NCI-H2227 (cell line): ENCODE results near the gene ZNF407.

Experiments used
- DNase-seq: peaks from one replicate; lab custom pipeline; 2025; ENCODE audit not compliant: unreplicated experiment; lab: John Stamatoyannopoulos, UW

The ZNF407 gene

DNA sequence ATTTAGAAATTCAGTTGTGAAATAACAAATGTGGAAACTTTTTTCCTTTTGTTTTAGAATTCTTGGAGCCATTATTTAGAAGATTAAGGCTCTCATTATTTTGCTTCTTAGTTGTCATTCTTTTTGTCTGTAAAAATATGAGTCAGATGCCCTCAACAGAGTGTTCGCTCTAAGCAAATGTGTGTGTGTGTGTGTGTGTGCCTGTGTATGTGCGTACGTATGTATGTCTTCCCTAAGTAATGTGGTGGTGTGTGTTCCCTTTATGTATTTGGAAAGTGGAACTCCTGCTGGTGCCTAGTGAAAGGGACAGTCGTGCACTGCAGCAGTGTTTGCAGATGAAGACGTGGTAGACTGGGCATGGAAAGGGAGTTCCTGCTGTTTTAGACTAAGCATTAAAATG lies 27.5 kb downstream of the ZNF407 start:
- DNase-seq = no peak

DNA sequence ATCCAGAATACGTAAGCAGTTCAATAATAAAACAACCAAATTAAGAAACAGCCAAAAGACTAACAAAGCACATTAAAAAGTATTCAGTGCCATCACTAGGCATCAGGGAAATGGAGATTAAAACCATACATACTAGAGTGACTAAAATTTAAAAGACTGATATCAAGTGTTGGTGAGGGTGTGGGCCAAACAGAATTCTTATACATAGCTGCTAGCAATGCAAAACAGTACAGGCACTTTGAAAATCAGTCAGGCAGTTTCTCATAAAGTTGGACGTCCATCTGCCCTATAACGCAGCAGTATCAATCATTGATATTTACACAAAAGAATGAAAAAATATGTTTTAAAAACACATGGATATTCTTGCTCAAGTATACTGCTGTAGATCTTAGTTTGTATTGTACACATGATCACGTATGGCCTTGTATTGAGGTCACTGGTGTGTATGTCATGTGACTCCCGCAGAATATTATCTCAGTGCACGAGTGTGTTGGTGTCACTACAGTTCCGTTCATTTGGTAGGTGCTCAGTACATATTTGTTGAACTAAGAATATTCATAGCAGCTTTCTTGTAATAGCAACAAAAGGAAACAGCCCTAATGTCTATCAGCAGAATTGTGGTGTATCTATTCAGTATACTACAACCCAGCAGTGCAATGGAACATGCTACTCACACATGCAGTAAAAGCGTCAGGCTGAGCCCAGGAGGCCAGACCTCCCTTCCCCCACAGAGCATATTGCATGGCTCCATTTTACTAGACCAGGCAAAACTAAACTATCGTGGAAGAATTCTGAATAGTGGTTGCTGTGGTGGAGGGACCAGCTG lies 28.6 kb downstream of the ZNF407 start:
- DNase-seq = no peak

DNA sequence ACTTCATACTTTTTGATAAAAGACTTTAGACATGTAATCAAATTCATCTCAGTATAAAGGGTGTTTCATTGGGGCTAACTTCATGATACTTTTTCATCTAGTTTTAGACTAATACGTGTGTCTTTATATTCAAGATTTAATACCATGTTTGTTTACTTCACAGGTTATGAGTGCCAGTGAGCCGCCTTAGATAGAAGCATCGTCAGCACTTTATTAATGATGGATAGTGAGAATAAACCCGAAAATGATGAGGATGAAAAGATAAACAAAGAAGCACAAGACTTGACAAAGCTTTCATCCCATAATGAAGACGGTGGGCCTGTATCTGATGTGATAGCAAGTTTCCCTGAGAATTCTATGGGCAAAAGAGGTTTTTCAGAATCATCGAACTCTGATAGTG lies 33.1 kb downstream of the ZNF407 start:
- no peak for DNase-seq

DNA sequence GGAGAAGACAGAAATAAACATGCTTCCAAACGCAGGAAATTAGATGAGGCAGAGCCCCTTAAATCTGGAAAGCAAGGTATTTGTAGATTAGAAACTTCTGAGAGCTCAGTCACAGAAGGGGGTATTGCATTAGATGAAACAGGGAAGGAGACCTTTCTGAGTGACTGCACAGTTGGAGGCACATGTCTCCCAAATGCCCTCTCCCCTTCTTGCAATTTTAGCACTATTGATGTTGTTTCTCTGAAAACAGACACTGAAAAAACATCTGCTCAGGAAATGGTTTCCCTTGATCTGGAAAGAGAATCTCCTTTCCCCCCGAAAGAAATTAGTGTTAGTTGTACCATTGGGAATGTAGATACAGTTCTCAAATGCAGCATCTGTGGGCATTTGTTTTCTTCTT lies 33.5 kb downstream of the ZNF407 start:
- DNase-seq = no peak

DNA sequence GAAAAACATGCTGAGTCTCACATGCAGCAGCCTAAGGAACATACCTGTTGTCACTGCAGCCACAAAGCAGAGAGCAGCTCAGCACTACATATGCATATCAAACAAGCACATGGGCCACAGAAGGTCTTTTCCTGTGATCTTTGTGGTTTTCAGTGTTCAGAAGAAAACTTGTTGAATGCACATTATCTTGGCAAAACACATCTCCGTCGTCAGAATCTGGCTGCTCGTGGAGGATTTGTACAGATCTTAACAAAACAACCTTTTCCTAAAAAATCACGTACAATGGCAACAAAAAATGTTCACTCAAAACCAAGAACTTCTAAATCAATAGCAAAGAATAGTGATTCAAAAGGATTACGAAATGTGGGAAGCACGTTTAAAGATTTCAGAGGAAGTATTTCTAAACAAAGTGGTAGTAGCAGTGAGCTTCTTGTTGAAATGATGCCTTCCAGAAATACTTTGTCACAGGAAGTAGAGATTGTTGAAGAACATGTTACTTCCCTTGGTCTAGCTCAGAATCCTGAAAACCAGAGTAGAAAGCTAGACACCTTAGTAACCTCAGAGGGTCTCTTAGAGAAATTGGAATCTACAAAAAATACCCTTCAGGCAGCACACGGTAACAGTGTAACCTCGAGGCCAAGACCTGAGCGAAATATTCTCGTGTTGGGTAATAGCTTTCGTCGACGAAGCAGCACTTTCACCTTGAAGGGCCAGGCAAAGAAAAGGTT lies 34.1 kb downstream of the ZNF407 start:
- no peak for DNase-seq

DNA sequence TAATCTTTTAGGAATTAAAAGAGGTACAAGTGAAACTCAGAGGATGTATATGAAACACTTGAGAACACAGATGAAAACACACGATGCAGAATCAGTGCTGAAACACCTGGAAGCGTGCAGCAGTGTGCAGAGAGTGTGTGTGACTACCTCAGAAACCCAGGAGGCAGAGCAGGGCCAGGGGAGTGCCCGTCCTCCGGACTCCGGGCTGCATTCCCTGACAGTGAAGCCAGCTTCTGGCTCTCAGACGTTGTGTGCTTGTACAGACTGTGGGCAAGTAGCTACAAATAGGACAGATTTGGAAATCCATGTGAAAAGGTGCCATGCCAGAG lies 34.6 kb downstream of the ZNF407 start:
- DNase-seq = no peak

DNA sequence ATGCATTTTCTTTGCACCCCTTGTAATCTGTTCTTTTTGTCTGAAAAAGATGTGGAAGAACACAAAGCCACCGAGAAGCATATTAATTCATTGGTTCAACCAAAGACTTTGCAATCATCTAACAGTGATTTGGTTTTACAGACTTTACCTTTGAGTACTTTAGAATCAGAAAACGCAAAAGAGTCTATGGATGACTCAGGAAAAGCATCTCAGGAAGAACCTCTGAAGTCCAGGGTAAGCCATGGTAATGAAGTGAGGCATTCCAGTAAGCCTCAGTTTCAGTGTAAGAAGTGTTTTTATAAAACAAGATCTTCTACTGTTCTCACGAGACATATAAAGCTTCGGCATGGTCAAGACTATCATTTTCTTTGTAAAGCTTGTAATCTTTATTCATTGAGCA lies 35.2 kb downstream of the ZNF407 start:
- DNase-seq = no peak

DNA sequence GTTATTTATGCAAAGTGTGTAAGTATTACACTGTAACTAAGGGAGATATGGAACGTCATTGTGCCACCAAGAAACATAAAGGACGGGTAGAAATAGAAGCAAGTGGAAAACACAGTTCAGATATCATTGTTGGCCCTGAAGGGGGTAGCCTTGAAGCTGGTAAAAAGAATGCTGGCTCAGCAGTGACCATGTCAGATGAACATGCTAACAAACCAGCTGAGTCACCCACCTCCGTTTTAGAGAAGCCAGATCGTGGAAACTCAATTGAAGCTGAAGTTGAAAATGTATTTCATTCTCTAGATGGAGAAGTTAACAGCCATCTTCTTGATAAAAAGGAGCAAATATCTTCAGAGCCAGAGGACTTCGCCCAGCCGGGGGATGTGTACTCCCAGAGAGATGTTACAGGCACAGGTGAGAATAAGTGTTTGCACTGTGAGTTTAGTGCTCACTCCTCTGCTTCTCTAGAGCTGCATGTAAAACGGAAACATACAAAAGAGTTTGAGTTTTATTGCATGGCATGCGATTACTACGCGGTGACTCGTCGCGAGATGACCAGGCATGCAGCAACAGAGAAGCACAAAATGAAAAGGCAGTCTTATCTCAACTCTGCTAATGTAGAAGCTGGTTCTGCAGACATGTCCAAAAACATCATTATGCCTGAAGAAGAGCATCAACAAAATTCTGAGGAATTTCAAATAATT lies 36.1 kb downstream of the ZNF407 start:
- DNase-seq = no peak

DNA sequence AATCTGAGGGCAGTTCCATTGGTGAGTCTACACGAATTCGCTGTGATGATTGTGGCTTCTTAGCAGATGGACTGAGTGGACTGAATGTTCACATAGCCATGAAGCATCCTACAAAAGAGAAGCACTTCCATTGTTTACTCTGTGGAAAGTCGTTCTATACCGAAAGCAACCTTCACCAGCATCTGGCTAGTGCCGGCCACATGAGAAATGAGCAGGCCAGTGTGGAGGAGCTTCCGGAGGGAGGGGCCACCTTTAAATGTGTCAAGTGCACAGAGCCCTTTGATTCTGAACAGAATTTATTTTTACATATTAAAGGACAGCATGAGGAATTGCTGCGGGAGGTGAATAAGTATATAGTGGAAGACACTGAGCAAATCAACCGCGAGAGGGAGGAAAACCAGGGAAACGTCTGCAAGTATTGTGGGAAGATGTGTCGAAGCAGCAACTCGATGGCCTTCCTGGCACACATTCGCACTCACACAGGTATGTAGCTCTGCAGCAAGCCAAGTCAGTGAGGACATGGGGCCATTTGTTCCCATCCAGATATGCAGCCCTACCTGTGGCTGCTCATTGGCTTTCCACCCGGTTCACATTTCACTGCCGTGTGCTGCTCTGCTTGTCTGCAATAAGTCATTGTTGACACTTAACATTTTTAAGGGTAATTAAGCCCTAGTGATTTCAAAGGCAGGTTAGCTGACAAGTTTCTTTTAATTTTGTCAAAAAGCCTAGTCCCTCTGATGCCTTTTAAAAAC lies 37.7 kb downstream of the ZNF407 start:
- no peak for DNase-seq

DNA sequence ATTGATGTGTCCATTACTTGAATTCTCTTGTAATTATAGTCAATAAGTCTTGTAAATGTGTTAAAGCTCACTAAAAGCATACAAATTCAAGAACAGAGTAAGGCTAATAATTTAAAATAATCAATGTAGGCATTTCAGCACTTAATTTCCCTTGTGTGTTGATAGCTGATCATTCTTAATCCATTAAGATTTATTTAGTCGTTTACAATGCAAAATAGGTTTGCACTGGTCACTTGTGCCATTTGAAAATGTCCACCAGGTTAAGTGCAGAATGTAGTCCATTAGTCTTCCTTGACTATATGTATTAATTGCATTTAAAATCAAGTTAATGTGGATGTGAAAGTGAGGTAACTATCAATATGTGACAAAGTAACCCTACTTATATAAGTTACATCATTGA lies 39.4 kb downstream of the ZNF407 start:
- DNase-seq = no peak

DNA sequence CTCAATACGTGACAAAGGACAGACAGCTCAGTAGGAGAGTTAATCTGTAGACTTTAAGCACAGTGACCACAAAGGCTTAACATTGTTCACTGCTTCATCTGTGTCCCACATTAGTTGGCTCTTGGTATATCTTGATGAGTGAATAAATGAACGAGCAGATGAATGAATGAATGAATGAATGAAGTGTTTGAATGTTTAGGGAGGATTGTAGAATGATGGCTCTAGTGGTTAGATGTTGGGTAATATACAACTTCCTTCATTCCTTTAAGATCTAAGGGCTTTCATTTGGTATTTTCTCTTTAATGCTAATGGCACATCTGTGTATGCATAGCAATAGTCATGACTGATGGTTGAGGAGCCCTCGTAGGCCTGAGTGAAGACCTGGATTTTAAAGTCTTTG lies 40.5 kb downstream of the ZNF407 start:
- DNase-seq = no peak

DNA sequence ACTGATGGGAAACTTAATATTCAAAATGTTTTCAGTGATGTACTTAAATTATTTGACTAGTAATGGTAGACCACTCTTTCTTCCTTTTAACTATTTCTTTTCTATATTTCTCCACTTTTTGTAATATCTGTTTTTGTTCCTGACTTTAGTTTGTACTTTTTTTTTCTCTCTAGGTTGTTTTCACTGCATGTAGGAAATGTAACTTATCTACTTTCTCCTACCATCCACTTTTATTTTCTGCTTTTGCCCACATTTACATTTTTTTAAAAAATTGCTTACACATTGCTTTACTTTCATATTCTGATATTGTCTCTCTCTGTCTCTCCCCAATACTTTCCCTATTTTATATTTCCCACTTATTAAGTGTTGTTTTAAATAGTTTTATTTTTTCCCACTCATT lies 47.0 kb downstream of the ZNF407 start:
- DNase-seq = no peak

DNA sequence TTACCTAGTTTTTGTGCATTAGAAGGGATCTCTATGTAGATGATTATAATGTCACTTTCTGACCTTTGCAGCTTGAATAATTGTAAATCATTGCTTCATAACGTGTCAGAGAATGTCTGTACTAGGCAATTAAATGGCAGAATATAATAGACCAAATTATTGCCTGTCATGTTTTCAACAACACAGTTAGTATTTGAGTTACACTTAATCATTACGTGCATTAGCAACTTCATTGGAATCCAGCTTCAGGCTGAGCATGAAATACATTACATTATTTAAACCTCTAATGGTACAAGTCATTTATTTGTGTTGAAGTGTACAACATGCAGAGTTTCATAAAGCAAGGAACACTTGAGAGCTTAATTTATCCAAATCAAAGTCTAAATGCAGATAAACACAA lies 48.0 kb downstream of the ZNF407 start:
- DNase-seq = peak; percentile 42

DNA sequence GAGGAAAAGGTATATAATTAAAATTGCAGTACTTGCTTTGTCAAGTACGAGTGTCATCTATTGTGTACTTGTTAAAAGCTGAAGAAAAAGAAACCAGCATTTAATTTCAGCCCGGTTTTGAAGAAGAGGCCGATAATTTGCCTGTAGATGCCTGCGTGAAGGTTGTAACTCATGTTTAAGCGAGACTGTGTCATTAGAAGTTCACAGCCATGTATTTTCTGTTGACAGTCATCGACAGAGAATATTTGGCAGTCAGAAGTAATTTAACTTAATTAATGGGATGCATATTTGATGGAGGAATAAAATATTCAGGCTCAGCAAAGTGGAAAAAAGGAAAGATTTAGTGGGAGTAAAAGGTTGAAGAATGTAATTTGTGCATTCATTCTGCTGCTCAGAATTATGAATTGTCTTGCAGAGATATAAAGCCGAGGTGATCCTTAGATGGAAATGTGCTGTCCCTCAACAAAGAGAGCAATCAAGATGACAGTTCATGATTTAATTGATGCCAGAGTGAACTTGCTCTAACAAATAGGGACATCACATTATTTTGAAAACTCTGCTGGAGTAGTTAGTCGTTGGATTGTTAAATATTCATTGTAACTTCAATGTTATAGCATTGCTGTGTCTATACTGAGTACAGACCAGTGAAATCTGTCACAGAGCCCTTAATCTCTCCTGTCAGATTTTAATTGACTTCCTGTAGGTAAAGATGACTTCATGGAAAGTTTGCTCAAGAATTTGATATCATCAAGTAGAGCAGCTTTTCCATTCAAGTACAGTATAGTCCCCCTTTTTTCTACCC lies 53.9 kb downstream of the ZNF407 start:
- no peak for DNase-seq

DNA sequence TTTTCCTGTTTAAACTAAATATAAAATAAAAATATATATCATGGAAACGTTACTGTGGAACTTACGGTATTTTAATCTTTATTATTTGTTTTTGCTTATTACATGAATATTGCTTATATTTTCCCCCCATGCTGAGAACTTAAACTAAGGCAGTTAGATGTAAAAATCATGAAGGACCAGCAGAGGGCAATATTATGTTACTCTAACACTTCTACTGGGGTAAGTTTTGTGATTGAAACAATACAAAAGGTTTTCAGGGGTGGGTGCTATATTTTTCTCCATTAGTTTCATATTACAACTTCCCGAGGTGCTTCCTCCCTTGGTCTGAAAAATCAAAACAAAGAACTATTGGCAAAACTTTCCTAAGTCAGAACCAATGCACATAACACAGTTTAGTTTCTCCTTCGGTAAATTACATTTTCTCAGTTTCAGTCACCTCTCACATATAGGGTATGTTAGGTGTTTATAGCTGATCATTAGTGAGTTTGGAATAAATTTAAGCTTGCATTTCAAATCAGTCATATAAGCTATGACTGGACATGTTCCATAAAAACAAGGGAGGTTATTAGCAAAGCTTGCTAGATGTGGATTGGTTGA lies 54.8 kb downstream of the ZNF407 start:
- DNase-seq = peak; percentile 58

DNA sequence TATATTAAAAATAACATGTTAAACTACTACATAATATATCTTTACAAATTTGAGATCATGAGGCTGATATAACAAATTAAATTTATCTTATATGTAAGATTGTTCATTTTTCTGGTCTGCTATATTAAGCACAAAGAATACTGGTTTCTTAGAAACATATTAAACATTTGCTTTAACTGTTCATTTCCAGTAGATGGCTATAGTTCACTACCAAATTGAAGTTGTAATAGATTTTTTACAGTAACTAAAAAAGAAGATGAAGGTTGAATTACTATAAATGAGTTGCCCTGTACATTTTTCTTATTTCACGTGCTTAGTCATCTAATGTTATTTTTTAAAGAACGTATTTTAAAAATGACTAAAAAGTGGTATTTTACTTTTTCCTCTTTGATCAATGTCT lies 57.0 kb downstream of the ZNF407 start:
- DNase-seq = peak; percentile 5

DNA sequence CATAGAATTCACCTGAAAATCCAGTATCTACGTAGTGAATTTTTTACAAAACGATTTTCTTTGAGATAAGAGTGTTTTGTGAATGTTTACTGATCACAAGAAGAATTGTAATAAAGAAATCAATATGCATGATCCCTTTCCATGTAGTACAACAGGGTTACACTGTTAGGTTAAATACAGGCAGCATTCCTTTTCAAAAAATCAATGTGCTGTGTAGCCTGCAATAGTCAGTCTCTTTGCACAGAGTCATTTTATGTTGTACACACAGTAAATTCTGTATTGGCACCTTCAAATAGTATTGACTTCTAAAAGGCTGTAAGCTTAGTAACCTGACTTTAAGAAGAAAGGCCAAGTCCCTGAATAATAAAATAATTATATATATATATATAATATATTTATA lies 63.3 kb downstream of the ZNF407 start:
- no peak for DNase-seq

DNA sequence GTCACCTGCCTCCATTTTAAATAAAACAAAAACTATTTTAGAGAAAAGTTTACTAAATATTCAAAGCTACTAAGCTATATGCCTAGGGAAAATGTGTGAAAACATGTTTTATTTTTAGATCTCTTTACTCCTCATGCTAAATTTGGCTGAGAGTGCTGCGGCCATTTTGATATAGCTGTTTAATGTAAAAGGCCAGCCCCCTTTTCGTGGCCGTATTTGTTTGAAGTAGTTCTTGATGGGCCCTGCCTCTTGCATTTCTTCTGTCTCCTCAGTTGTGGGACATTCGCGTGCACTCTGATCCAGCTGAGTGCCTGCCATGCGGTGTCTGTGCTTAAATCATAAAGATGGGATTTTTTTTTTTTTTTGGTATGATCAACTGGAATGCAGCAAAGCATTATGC lies 64.0 kb downstream of the ZNF407 start:
- no peak for DNase-seq

DNA sequence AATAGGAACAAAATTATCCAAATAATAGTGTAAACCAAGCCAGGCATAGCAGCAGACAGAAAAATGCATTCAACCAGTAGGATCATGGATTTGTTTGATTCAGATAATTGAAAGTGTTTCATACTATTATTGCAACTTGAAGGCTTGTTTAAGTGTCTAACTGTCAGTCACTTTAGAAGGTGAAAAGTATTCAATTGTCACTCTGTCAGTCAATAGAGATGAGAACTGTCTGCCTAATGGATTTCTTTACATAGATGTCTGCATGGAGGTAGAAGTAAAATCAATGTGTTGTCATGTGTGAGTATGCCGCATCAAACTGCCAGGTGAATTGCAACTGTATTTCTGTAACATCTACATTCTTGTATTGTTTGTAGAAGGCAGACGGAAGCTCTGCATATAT lies 65.0 kb downstream of the ZNF407 start:
- no peak for DNase-seq

DNA sequence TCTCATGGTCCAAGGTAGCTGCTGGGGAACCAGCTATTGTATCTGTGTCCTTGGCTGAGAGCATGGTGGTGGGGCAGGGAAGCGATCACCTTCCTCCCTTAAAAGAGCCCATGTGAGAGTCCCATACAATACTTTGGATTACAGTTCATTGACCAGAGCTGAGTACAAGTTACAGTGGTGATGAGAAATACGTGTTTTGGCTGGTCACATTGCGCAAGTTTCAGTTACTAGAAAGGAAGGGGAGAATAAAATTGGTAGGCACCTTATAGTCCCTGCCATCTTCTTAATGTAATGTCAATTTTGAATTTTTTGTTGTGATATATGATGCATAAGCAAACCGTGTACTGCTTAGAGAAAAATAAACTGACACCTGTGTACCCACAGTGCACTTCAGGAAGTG lies 67.7 kb downstream of the ZNF407 start:
- DNase-seq = no peak
